WTC11 (cell line): ENCODE data around the gene HLCS. TPM values are rescaled to one million over a fixed set of nuclear protein-coding genes. Genes with fewer than 3 reads are reported as not detected.

Experiments used
- ATAC-seq: fragments of 200-7000 bp; cut with Tn5 transposase; 2 replicates; pipeline ENCODE4 v1.10.0; 2021; ENCODE audit warnings: mild to moderate bottlenecking, moderate library complexity
- CTCF ChIA-PET: fragments of 300-600 bp; sonication (Branson Sonifier 250); formaldehyde crosslinking; loops from one replicate; lab custom pipeline; 2021; ENCODE audit warnings: antibody characterized with exemption; lab: Charles Lee
- POLR2A ChIA-PET: fragments of 350-600 bp; sonication (Branson Sonifier 250); formaldehyde crosslinking; loops from one replicate; lab custom pipeline; 2021; ENCODE audit warnings: antibody characterized with exemption; lab: Charles Lee
- DNase-seq: peaks from one replicate; pipeline ENCODE4 v3.0.0; 2021; ENCODE audit warnings: low spot score
- H3K27ac Mint-ChIP-seq: 2 replicates; pipeline ENCODE4 v1.8.0; 2021; ENCODE audit warnings: mixed read lengths
- H3K27me3 Mint-ChIP-seq: 2 replicates; pipeline ENCODE4 v1.8.0; 2021; ENCODE audit warnings: low read depth, mild to moderate bottlenecking, moderate library complexity, mixed read lengths
- H3K36me3 Mint-ChIP-seq: 2 replicates; pipeline ENCODE4 v1.8.0; 2021; ENCODE audit warnings: mixed read lengths
- H3K4me1 Mint-ChIP-seq: 2 replicates; pipeline ENCODE4 v1.8.0; 2022; ENCODE audit warnings: mixed read lengths
- H3K4me3 Mint-ChIP-seq: 2 replicates; pipeline ENCODE4 v1.8.0; 2021; ENCODE audit warnings: mild to moderate bottlenecking, moderate library complexity, mixed read lengths
- H3K9me3 Mint-ChIP-seq: 2 replicates; pipeline ENCODE4 v1.8.0; 2021; ENCODE audit warnings: mixed read lengths
- CREM ChIP-seq: sonication (generic); formaldehyde crosslinking; IDR thresholded peaks from 2 replicates; pipeline ENCODE4 v1.8.1; 2022; ENCODE audit warnings: mild to moderate bottlenecking, missing genetic modification reagents, moderate library complexity
- ELF4 ChIP-seq: sonication (generic); formaldehyde crosslinking; IDR thresholded peaks from 2 replicates; pipeline ENCODE4 v1.8.1; 2022; ENCODE audit warnings: low read depth, mild to moderate bottlenecking, moderate library complexity, missing genetic modification reagents
- FOXJ3 ChIP-seq: sonication (generic); formaldehyde crosslinking; IDR thresholded peaks from 2 replicates; pipeline ENCODE4 v1.9.0; 2021; ENCODE audit warnings: missing genetic modification reagents, mild to moderate bottlenecking, borderline replicate concordance
- FOXK1 ChIP-seq: sonication (generic); formaldehyde crosslinking; IDR thresholded peaks from 2 replicates; pipeline ENCODE4 v1.8.0; 2022; ENCODE audit warnings: mild to moderate bottlenecking, moderate library complexity, missing genetic modification reagents
- FOXP4 ChIP-seq: sonication (generic); formaldehyde crosslinking; IDR thresholded peaks from 2 replicates; pipeline ENCODE4 v1.8.0; 2022; ENCODE audit warnings: mild to moderate bottlenecking, missing genetic modification reagents
- GTF2I ChIP-seq: fragments of 250-450 bp; sonication (Bioruptor Pico); conservative IDR thresholded peaks from 2 replicates; pipeline ENCODE4 v1.4.0; 2021; ENCODE audit warnings: mild to moderate bottlenecking
- MLX ChIP-seq: sonication (generic); formaldehyde crosslinking; IDR thresholded peaks from 2 replicates; pipeline ENCODE4 v1.8.1; 2023; ENCODE audit warnings: mild to moderate bottlenecking, missing genetic modification reagents, moderate library complexity
- TEAD1 ChIP-seq: sonication (generic); formaldehyde crosslinking; IDR thresholded peaks from 2 replicates; pipeline ENCODE4 v1.8.0; 2022; ENCODE audit warnings: mild to moderate bottlenecking, missing genetic modification reagents
- USF2 ChIP-seq: sonication (generic); formaldehyde crosslinking; IDR thresholded peaks from 2 replicates; pipeline ENCODE4 v1.8.1; 2023; ENCODE audit warnings: mild to moderate bottlenecking, missing genetic modification reagents, moderate library complexity
- ZBTB43 ChIP-seq: sonication (generic); formaldehyde crosslinking; IDR thresholded peaks from 2 replicates; pipeline ENCODE4 v1.8.1; 2023; ENCODE audit warnings: mild to moderate bottlenecking, missing genetic modification reagents
- ZNF121 ChIP-seq: sonication (generic); formaldehyde crosslinking; IDR thresholded peaks from 2 replicates; pipeline ENCODE4 v1.8.0; 2023; ENCODE audit warnings: missing genetic modification reagents
- ZNF219 ChIP-seq: sonication (generic); formaldehyde crosslinking; IDR thresholded peaks from 2 replicates; pipeline ENCODE4 v1.8.0; 2023; ENCODE audit warnings: missing genetic modification reagents, mild to moderate bottlenecking, borderline replicate concordance
- ZNF281 ChIP-seq: sonication (generic); formaldehyde crosslinking; IDR thresholded peaks from 2 replicates; pipeline ENCODE4 v1.8.0; 2023; ENCODE audit warnings: mild to moderate bottlenecking, missing genetic modification reagents
- ZNF396 ChIP-seq: fragments of 250-450 bp; sonication (Bioruptor Pico); IDR thresholded peaks from 2 replicates; pipeline ENCODE4 v1.8.0; 2021; ENCODE audit warnings: mild to moderate bottlenecking, moderate library complexity, borderline replicate concordance
- ZNF532 ChIP-seq: fragments of 250-450 bp; sonication (Bioruptor Pico); IDR thresholded peaks from 2 replicates; pipeline ENCODE4 v1.9.0; 2021; ENCODE audit warnings: mild to moderate bottlenecking, borderline replicate concordance
- total RNA-seq: library from RNA; stranded (reverse); gene quantifications from 3 replicates; pipeline ENCODE4 v1.2.3, GENCODE V29; 2021

HLCS gene
- total RNA-seq, 1 experiment from 2014 or later = 9.3 TPM

- no peak overlapping the region for H3K27ac Mint-ChIP-seq
- ChIA-PET POLR2A (no interaction called here), CTCF (interaction anchor here (1.3 to 2.0 kb wide), 2 partner anchors 20 to 272 kb away, joined by 4 to 7 read pairs; no protein-coding TSS in a partner anchor)
- peaks cover 2% of the 10 kb centered on the region; the same call in 1 of the 2 replicates for H3K4me1 Mint-ChIP-seq
- no peaks in the 10 kb centered on the region for H3K27me3 Mint-ChIP-seq
- no peak overlapping the region for H3K4me3 Mint-ChIP-seq
- ATAC-seq (no peak), DNase-seq (no peak)
- no peaks in the 10 kb centered on the region for H3K9me3 Mint-ChIP-seq
- no peaks in the 10 kb centered on the region for H3K36me3 Mint-ChIP-seq
- TF ChIP-seq FOXK1 (CRISPR knock-in tag) = no peak
- no peak for TF ChIP-seq FOXJ3
Observed at GRCh38 chr21:36902331-36902730, 64.1 kb downstream of the HLCS start.

- no peak overlapping the region; the same call in 1 of the 2 replicates for H3K27ac Mint-ChIP-seq
- H3K27me3 Mint-ChIP-seq = no peaks in the 10 kb centered on the region
- H3K4me3 Mint-ChIP-seq = no peak overlapping the region
- peaks cover 2% of the 10 kb centered on the region; the same call in 1 of the 2 replicates for H3K4me1 Mint-ChIP-seq
- ChIA-PET CTCF (no interaction called here), POLR2A (no interaction called here)
- ATAC-seq (no peak), DNase-seq (no peak)
- H3K9me3 Mint-ChIP-seq = no peaks in the 10 kb centered on the region
- H3K36me3 Mint-ChIP-seq = no peaks in the 10 kb centered on the region
- TF ChIP-seq USF2 (CRISPR knock-in tag) (no peak), ZBTB43 (CRISPR knock-in tag) (no peak), ZNF121 (no peak)
- TF ChIP-seq, all 79 proteins: peak for 0
Observed at GRCh38 chr21:36901575-36901974, 64.9 kb downstream of the HLCS start.

GRCh38 chr21:36893581-36893980 is 72.9 kb downstream of the HLCS start:
- H3K4me3 Mint-ChIP-seq = no peak overlapping the region
- CTCF ChIA-PET = interaction anchor here (0.5 to 1.8 kb wide), 2 partner anchors 11 to 39 kb away, joined by 3 to 4 read pairs; no protein-coding TSS in a partner anchor

More at GRCh38 chr21:36893581-36893980, 72.9 kb downstream of the HLCS start:
- Mint-ChIP-seq H3K27me3 (no peaks in the 10 kb centered on the region), H3K27ac (no peak overlapping the region), H3K36me3 (no peaks in the 10 kb centered on the region), H3K4me1 (peaks cover 13% of the 10 kb centered on the region), H3K9me3 (no peaks in the 10 kb centered on the region; the same call in 1 of the 2 replicates)
- DNase-seq = no peak
- ATAC-seq = no peak
- TF ChIP-seq ZNF219 = no peak
- no peak for TF ChIP-seq ZNF281 (CRISPR knock-in tag)
- TF ChIP-seq ELF4 (CRISPR knock-in tag) = no peak
- TF ChIP-seq TEAD1 (CRISPR knock-in tag) = no peak
- no peak for TF ChIP-seq FOXP4 (CRISPR knock-in tag)
- no peak for TF ChIP-seq ZNF532 (CRISPR knock-in tag)
- TF ChIP-seq GTF2I (CRISPR knock-in tag) = no peak
- TF ChIP-seq ZNF396 (CRISPR knock-in tag) = no peak
- TF ChIP-seq CREM (CRISPR knock-in tag) = no peak
- TF ChIP-seq MLX = no peak
- POLR2A ChIA-PET = no interaction called here
